Stimulated activated naive CD4-positive, alpha-beta T cell (primary cell): ENCODE measurements around the gene RPS6KC1.
"Not testable (repeated sequence)": the region's sequence is repeated elsewhere in the genome, so short reads cannot be mapped to it uniquely, and the experiment has no call there.

ENCODE experiments used
- DNase-seq, 6 experiments: peaks; one replicate each; lab custom pipeline; 2025; lab: John Stamatoyannopoulos, UW

The RPS6KC1 gene

GRCh38 chr1:213160442-213160841 lies 109.4 kb downstream of the RPS6KC1 start:
- not testable (repeated sequence) for DNase-seq

GRCh38 chr1:213162338-213162737 lies 111.3 kb downstream of the RPS6KC1 start:
- DNase-seq: no peak

DNA sequence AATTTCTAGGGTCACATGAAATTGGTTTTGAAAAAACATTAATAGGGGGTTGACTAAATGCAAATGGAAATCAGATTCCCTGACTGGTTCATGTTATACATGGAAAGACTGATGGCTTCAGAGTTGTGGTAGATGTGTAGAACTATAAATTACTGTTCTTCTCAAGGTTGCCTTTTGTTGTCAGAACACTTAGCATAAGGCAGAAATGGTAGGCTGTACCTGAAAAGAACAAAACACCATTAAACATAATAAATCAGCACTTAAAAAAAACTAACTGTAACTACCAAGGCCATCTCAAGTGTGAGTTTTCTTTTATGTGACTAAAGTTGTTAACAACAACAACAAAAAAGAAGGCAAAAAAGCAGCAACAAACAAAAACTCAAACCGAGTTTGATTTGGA lies 111.8 kb downstream of the RPS6KC1 start:
- DNase-seq: no peak

DNA sequence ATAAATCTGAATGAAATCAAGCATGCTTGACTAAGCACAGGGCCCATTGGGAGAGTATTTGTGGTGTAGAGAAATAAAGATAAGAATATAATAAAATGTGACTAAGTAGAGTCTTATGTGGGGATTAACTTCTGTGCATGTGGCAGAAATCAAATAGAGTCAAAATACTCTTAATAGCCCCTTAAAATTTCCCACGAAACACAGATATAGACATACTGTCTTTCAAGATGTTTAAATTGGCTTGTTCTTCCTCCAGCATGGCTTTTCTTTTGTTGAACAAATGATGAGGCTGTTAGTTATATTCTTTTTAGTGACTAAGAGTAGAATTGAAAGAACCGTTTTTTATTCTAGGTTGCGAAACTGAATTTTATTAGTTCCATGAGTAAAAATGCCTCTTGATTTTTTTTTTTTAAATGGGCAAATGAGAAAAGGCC lies 112.3 kb downstream of the RPS6KC1 start:
- DNase-seq: no peak

DNA sequence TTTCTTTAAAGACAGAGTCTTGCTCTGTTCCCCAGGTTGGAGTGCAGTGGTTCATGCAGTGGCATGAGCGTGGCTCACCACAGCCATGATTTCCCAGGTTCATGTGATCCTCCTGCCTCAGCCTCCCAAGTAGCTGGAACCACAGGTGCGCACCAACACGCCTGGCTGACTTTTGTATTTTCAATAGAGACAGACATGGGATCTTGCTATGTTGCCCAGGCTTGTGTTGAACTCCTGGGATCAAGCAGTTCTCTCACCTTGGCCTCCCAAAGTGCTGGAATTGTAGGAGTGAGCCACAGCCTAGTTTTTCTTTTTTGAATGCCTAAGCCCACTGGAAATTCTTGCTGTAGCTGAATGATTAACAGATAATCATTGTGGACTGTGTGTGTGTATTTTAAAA lies 113.5 kb downstream of the RPS6KC1 start:
- DNase-seq: no peak

GRCh38 chr1:213166852-213167251 lies 115.8 kb downstream of the RPS6KC1 start:
- no peak for DNase-seq

DNA sequence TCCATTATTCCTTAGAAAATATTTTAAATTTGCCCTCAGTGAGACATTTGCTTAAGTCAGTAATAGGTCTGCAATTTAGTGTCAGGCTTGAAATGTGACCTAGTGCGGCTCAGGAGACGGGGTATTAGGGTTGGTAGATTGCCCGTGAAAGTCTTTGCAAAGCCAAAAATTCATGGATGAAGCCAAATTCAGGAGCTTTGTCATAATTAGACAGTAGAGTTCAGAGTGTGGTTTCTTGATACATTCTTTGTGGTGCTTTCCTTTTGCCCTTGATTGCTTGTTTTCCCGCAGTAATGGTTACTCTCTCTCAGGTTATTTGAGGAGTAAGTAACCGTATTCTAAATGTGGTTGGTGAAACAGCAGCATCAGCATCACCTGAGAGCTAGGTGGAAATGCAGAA lies 120.7 kb downstream of the RPS6KC1 start:
- no peak for DNase-seq

DNA sequence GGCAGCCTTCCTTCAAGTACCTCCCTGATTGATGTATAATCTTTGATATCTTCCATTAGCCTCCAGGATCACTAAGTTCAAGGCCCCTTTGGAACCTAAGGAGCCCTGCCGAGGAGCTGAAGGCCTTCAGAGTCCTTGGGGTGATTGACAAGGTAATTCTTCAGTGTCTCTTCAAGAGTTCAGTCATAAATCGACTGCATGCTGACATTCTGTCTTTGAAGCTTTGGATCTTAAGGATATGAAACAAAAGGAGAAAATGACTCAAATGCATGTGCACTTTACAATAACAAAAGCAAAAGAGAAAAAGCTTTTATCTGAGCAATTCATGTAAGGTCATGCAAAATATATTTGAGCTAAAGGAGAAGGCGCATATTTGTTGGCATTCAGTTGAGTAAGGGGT lies 125.3 kb downstream of the RPS6KC1 start:
- no peak for DNase-seq

DNA sequence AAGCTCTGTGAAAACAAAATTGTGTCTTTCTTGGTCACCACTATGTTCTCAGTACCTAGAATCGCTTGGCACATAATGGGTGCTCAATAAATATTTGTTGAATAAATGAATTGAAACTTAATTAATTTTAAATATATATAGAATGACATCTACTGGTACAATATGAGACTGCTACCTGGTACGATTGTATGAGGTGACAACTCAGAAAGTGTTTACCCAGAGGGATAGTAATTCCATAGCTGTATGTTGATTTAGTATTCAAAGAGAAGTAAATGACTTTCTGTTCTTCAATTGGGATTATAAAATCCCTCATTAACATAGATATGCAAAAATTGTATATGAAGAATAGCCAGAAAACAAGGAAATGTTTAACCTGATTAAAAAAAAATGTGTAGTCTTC lies 128.7 kb downstream of the RPS6KC1 start:
- no peak for DNase-seq

- DNase-seq: no peak
These were observed 129.8 kb downstream of the RPS6KC1 start for GRCh38 chr1:213180833-213181232.

DNA sequence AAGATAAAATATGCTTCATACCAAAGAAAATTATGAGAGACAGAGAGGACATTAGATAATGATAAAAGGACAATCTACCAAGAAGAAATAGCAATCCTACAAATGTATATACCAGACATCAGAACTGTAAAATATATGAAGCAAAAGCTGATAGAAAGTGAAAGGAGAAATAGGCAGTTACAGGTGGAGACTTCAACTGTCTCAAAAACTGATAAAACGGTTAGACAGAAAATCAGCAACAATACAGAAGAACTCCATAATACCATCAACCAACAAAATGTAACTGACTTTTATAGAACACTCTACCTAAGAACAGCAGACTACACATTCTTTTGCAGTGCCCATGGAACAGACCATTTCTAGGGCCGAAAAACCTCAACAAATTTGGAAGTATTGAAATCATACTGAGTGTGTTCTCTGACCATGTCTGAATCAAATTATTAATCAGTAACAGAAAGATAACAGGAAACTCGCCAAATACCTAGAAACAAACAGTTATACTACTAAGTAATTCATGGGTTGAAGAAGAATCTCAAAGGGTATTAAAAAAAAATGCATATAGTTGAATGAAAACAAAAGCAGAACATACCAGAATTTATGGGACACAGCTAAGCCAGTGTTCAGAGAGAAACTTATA lies 132.1 kb downstream of the RPS6KC1 start:
- DNase-seq: no peak

GRCh38 chr1:213186168-213186567 lies 135.1 kb downstream of the RPS6KC1 start:
- no peak for DNase-seq

- DNase-seq: no peak
These were observed 141.0 kb downstream of the RPS6KC1 start for GRCh38 chr1:213192026-213192425.

GRCh38 chr1:213194383-213194782 lies 143.3 kb downstream of the RPS6KC1 start:
- DNase-seq: no peak

GRCh38 chr1:213194855-213195254 lies 143.8 kb downstream of the RPS6KC1 start:
- DNase-seq: no peak

DNA sequence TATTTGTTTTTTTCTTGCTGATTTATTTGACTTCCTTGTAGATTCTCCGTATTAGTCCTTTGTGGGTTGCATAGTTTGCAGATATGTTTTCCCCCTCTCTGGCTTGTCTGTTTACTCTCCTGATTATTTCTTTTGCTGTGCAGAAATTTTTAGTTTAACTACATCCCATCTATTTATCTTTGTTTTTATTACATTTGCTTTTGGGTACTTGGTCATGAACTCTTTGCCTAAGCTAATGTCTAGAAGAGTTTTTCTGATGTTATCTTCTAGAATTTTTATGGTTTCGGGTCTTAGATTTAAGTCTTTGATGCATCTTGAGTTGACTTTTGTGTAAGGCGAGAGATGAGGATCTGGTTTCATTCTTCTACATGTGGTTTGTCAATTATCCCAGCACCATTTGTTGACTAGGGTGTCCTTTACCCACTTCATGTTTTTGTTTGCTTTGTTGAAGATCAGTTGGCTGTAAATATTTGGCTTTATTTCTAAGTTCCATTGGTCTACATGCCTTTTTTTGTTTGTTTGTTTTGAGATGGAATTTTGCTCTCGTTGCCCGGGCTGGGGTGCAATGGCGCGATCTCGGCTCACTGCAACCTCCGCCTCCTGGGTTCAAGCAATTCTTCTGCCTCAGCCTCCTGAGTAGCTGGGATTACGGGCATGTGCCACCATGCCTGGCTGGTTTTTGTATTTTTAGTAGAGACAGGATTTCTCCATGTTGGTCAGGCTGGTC lies 145.4 kb downstream of the RPS6KC1 start:
- DNase-seq: not testable (repeated sequence)

GRCh38 chr1:213200630-213201029 lies 149.6 kb downstream of the RPS6KC1 start:
- no peak for DNase-seq

DNA sequence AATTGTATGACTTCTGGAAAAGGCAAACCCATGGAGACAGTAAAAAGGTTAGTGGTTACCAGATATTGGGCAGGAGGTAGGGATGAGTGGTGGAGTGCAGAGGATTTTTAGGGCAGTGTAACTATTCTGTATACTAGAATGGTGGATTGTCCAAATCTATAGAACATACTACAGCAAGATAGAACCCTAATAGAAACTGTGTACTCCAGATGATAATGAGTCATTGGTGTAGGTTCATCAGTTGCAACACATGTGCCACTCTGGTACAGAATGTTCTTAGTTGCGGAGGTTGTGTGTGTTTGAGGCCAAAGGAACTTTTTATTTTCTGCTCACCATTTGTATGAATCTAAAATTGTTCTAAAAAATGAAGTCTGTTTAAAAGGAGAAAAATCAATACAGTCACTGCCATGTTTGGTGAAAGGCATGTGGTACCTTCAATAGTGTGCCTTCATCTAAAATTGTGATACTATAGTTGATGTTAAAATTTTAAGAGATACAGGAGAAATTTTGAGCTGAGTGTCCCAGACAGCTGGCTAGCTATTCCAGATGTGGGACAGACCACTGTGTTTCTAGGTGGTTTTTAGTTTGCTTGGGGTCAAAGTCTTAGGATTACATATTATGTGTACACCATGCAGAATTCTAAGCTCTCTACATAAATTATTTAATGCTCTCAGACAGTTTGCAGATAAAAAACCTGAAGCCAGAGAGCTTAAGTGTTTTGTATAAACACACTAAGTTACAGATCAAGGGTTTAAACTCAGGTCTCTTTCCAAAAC lies 150.5 kb downstream of the RPS6KC1 start:
- no peak for DNase-seq

GRCh38 chr1:213211201-213211600 lies 160.2 kb downstream of the RPS6KC1 start:
- no peak for DNase-seq

DNA sequence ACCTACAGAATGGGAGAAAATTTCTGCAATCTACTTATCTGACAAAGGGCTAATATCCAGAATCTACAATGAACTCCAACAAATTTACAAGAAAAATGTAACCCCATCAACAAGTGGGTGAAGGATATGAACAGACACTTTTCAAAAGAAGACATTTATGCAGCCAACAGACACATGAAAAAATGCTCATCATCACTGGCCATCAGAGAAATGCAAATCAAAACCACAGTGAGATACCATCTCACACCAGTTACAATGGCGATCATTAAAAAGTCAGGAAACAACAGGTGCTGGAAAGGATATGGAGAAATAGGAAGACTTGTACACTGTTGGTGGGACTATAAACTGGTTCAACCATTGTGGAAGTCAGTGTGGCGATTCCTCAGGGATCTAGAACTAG lies 168.0 kb downstream of the RPS6KC1 start:
- not testable (repeated sequence) for DNase-seq

- no peak for DNase-seq
These were observed 170.2 kb downstream of the RPS6KC1 start for GRCh38 chr1:213221209-213221608.

- no peak for DNase-seq
These were observed 176.4 kb downstream of the RPS6KC1 start for GRCh38 chr1:213227458-213227857.

DNA sequence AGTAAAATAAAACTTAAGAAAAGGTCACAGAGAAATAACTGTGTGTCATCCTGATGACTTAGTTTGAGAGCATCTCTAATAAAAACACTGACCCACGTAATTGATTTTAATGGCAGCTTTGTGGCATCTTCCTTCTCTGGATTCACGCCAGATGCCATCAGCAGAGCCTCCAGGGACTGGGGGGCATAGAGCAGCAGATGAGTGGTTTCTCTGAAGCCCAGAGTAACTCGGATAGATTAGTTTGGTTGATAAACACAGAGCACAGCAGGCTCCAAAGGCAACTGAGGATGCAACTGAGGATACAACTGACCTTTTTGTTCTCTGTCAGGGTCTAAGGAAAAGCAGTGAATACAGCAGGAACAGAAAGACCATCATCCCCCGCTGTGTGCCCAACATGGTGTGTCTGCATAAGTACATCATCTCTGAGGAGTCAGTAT lies 180.8 kb downstream of the RPS6KC1 start:
- DNase-seq: no peak
